ENCODE results near the gene CCDC34.
"Not testable (repeated sequence)": the region's sequence is repeated elsewhere in the genome, so short reads cannot be mapped to it uniquely, and the experiment has no call there.

Gene CCDC34

GRCh38 chr11:27321340-27321739, 41.7 kb downstream of the CCDC34 start:
- DNase-seq: not testable (repeated sequence)

- peak; percentile 84 for DNase-seq
Measured at GRCh38 chr11:27319072-27319471, 43.9 kb downstream of the CCDC34 start.

GRCh38 chr11:27317751-27318150, 45.3 kb downstream of the CCDC34 start:
- DNase-seq: peak; percentile 85

- DNase-seq: peak; percentile 74
Measured at GRCh38 chr11:27315836-27316235, 47.2 kb downstream of the CCDC34 start.

GRCh38 chr11:27313157-27313821, 49.7 kb downstream of the CCDC34 start:
- DNase-seq: peak; percentile 75

GRCh38 chr11:27312110-27312509, 50.9 kb downstream of the CCDC34 start:
- DNase-seq: no peak

GRCh38 chr11:27310707-27311106, 52.3 kb downstream of the CCDC34 start:
- DNase-seq: no peak

GRCh38 chr11:27310182-27310581, 52.8 kb downstream of the CCDC34 start:
- DNase-seq: no peak

GRCh38 chr11:27309046-27309445, 54.0 kb downstream of the CCDC34 start:
- peak; percentile 87 for DNase-seq

GRCh38 chr11:27307232-27307631, 55.8 kb downstream of the CCDC34 start:
- no peak for DNase-seq

GRCh38 chr11:27305751-27306150, 57.3 kb downstream of the CCDC34 start:
- DNase-seq: no peak

GRCh38 chr11:27304514-27304913, 58.5 kb downstream of the CCDC34 start:
- no peak for DNase-seq

- DNase-seq: no peak
Measured at GRCh38 chr11:27303903-27304302, 59.1 kb downstream of the CCDC34 start.

- DNase-seq: peak; percentile 50
Measured at GRCh38 chr11:27300974-27301373, 62.0 kb downstream of the CCDC34 start.

- no peak for DNase-seq
Measured at GRCh38 chr11:27297616-27298015, 65.4 kb downstream of the CCDC34 start.

GRCh38 chr11:27296497-27296896, 66.5 kb downstream of the CCDC34 start:
- peak; percentile 65 for DNase-seq

GRCh38 chr11:27295928-27296327, 67.1 kb downstream of the CCDC34 start:
- no peak for DNase-seq

GRCh38 chr11:27294654-27295053, 68.4 kb downstream of the CCDC34 start:
- no peak for DNase-seq

GRCh38 chr11:27293515-27294417, 69.2 kb downstream of the CCDC34 start:
- DNase-seq: peak; percentile 72

GRCh38 chr11:27292637-27293010, 70.4 kb downstream of the CCDC34 start:
- DNase-seq: no peak

GRCh38 chr11:27291954-27292636, 70.9 kb downstream of the CCDC34 start:
- no peak for DNase-seq

GRCh38 chr11:27291302-27291889, 71.6 kb downstream of the CCDC34 start:
- no peak for DNase-seq
